Activated CD8-positive, alpha-beta memory T cell treated with anti-CD3 and anti-CD28 coated beads, Interleukin-2, amount 50 U/mL, for 24 hours (primary cell): ENCODE data around the gene PXYLP1.

Experiments used
- DNase-seq: peaks from one replicate; pipeline ENCODE4 v3.0.0-alpha.2; 2020; ENCODE audit errors: extremely low read depth

The PXYLP1 gene

GRCh38 chr3:141326123-141326522 is 94.5 kb downstream of the PXYLP1 start:
- no peak for DNase-seq

- DNase-seq = no peak
Measured at GRCh38 chr3:141326626-141327025, 95.0 kb downstream of the PXYLP1 start.

- no peak for DNase-seq
Measured at GRCh38 chr3:141328286-141329166, 96.9 kb downstream of the PXYLP1 start.

- DNase-seq = no peak
Measured at GRCh38 chr3:141330235-141330634, 98.6 kb downstream of the PXYLP1 start.

GRCh38 chr3:141330718-141331376 is 99.2 kb downstream of the PXYLP1 start:
- DNase-seq = no peak

- no peak for DNase-seq
Measured at GRCh38 chr3:141331377-141332318, 100.0 kb downstream of the PXYLP1 start.

- DNase-seq = no peak
Measured at GRCh38 chr3:141332416-141332815, 100.8 kb downstream of the PXYLP1 start.

GRCh38 chr3:141333836-141334626 is 102.4 kb downstream of the PXYLP1 start:
- no peak for DNase-seq

- DNase-seq = no peak
Measured at GRCh38 chr3:141334627-141335250, 103.1 kb downstream of the PXYLP1 start.

- DNase-seq = no peak
Measured at GRCh38 chr3:141335531-141336061, 104.0 kb downstream of the PXYLP1 start.

- DNase-seq = no peak
Measured at GRCh38 chr3:141336672-141337522, 105.3 kb downstream of the PXYLP1 start.

- no peak for DNase-seq
Measured at GRCh38 chr3:141337523-141337854, 105.9 kb downstream of the PXYLP1 start.

- no peak for DNase-seq
Measured at GRCh38 chr3:141337991-141338390, 106.4 kb downstream of the PXYLP1 start.

- DNase-seq = no peak
Measured at GRCh38 chr3:141338881-141339280, 107.3 kb downstream of the PXYLP1 start.

- no peak for DNase-seq
Measured at GRCh38 chr3:141341536-141341935, 109.9 kb downstream of the PXYLP1 start.

- no peak for DNase-seq
Measured at GRCh38 chr3:141342386-141342785, 110.8 kb downstream of the PXYLP1 start.

GRCh38 chr3:141343077-141343476 is 111.5 kb downstream of the PXYLP1 start:
- no peak for DNase-seq

- DNase-seq = no peak
Measured at GRCh38 chr3:141343865-141344271, 112.2 kb downstream of the PXYLP1 start.
